Keratinocyte (primary cell): Measurements from ENCODE around the gene TEX53. TPM values are rescaled to one million over a fixed set of nuclear protein-coding genes. Genes with fewer than 3 reads are reported as not detected.

Experiments
- DNase-seq: peaks from one replicate; pipeline ENCODE4 v3.0.0-alpha.2; 2011; ENCODE audit warnings: low read depth, missing footprints, low spot score
- FAIRE-seq: peaks from 2 replicates; lab custom pipeline; 2011; peaks lifted over from hg19 to GRCh38; lab: Jason Lieb, UNC
- H2AFZ ChIP-seq: 2 replicates; pipeline ENCODE4 v1.6.0; 2012; ENCODE audit warnings: low read length, control low read depth, inconsistent platforms; ENCODE audit not compliant: control insufficient read depth
- H3K27ac ChIP-seq: 2 replicates; pipeline ENCODE4 v1.5.1; 2011; ENCODE audit warnings: low read length; ENCODE audit not compliant: control insufficient read depth, insufficient read depth
- H3K27me3 ChIP-seq: 3 replicates; pipeline ENCODE4 v1.6.0; 2011; ENCODE audit warnings: low read length; ENCODE audit not compliant: control insufficient read depth, insufficient read depth; ENCODE audit errors: extremely low read depth
- H3K36me3 ChIP-seq, 2 experiments: 2 replicates in 1 of 2; 3 replicates in 1 of 2; pipeline ENCODE4 v1.5.1; 2011; ENCODE audit warnings: low read length in 2 of 2, mild to moderate bottlenecking in 1 of 2; ENCODE audit not compliant: control insufficient read depth in 2 of 2, insufficient read depth in 2 of 2; ENCODE audit errors: extremely low read depth in 1 of 2
- H3K4me1 ChIP-seq: 3 replicates; pipeline ENCODE4 v1.5.1; 2011; ENCODE audit warnings: low read length; ENCODE audit not compliant: control insufficient read depth, insufficient read depth; ENCODE audit errors: extremely low read depth
- H3K4me2 ChIP-seq: 3 replicates; pipeline ENCODE4 v1.6.0; 2011; ENCODE audit warnings: low read depth, low read length; ENCODE audit not compliant: control insufficient read depth, insufficient read depth; ENCODE audit errors: extremely low read depth
- H3K4me3 ChIP-seq, 3 experiments: fragments of 200-600 bp in 1 of 3; sonication (generic) in 1 of 3; 2 replicates in 2 of 3; 3 replicates in 1 of 3; pipeline ENCODE4 v1.5.1; 2011 to 2016; ENCODE audit warnings: low read length in 3 of 3, mild to moderate bottlenecking in 3 of 3, control low read depth in 2 of 3, inconsistent platforms in 1 of 3, low read depth in 1 of 3, mixed read lengths in 1 of 3, mixed run types in 1 of 3, moderate library complexity in 1 of 3; ENCODE audit not compliant: control insufficient read depth in 2 of 3, insufficient read depth in 2 of 3; ENCODE audit errors: extremely low read depth in 1 of 3
- H3K79me2 ChIP-seq: 2 replicates; pipeline ENCODE4 v1.6.0; 2012; ENCODE audit warnings: low read length; ENCODE audit not compliant: control insufficient read depth, insufficient read depth
- H3K9ac ChIP-seq: 3 replicates; pipeline ENCODE4 v1.6.0; 2011; ENCODE audit warnings: low read length; ENCODE audit not compliant: control insufficient read depth, insufficient read depth; ENCODE audit errors: extremely low read depth
- H3K9me1 ChIP-seq: 3 replicates; pipeline ENCODE4 v1.6.0; 2011; ENCODE audit warnings: low read length; ENCODE audit not compliant: control insufficient read depth, insufficient read depth; ENCODE audit errors: extremely low read depth
- H3K9me3 ChIP-seq: 2 replicates; pipeline ENCODE4 v1.5.1; 2012; ENCODE audit warnings: low read depth, low read length; ENCODE audit not compliant: control insufficient read depth
- H4K20me1 ChIP-seq: 3 replicates; pipeline ENCODE4 v1.6.0; 2011; ENCODE audit warnings: low read length; ENCODE audit not compliant: control insufficient read depth, insufficient read depth; ENCODE audit errors: extremely low read depth
- EZH2 ChIP-seq: IDR thresholded peaks from one replicate; pipeline ENCODE4 v1.6.1; 2012; ENCODE audit warnings: inconsistent platforms, mild to moderate bottlenecking, low read length, moderate library complexity
- dilution Hi-C: fragments of 300-500 bp; cut with MboI; formaldehyde crosslinking; loops from one replicate; pipeline ENCODE4 v1.7.0; 2020; ENCODE audit warnings: low sequenced_read_pairs; ENCODE audit not compliant: extremely low pct_ligation_motif_present
- polyA plus RNA-seq, 5 experiments: library from polyadenylated mRNA; depleted of rRNA in 3 of 5; stranded (reverse) in 3 of 5; stranded (forward) in 1 of 5; unstranded in 1 of 5; fragments of >200 nt; gene quantifications; 1 replicate in 1 of 5; 2 replicates in 3 of 5; 3 replicates in 1 of 5; pipeline versions ENCODE4 v1.2.1 to v1.2.3, GENCODE V29; 2011 to 2012; ENCODE audit warnings: missing spikeins in 2 of 5, low read depth in 1 of 5, low replicate concordance in 1 of 5
- TF ChIP-seq, protein P1 (sequence below), 3 experiments: IDR thresholded peaks in 1 of 3; conservative IDR thresholded peaks in 1 of 3; optimal IDR thresholded peaks in 1 of 3; 2 replicates in 2 of 3; 3 replicates in 1 of 3; pipeline versions ENCODE3 to v1.5.1; 2011; ENCODE audit warnings: low read length in 3 of 3, mild to moderate bottlenecking in 3 of 3, moderate library complexity in 2 of 3, control low read depth in 1 of 3, inconsistent platforms in 1 of 3; ENCODE audit not compliant: insufficient read depth in 2 of 3; ENCODE audit errors: extremely low read depth in 1 of 3

TEX53 gene
- polyA plus RNA-seq, 1 donor (not counting 4 experiments of a cell fraction or from before 2014, with no cell fraction given), result not detected

- H3K36me3 ChIP-seq, result no peaks in the 10 kb centered on the region
- no peaks in the 10 kb centered on the region for H3K79me2 ChIP-seq
- no peaks in the 10 kb centered on the region for H3K27me3 ChIP-seq
- DNase-seq, result no peak
- no peak overlapping the region for H3K4me3 ChIP-seq
- H3K4me2 ChIP-seq, result no peak overlapping the region
- no peak for TF ChIP-seq EZH2
- TF ChIP-seq, protein P1, sequence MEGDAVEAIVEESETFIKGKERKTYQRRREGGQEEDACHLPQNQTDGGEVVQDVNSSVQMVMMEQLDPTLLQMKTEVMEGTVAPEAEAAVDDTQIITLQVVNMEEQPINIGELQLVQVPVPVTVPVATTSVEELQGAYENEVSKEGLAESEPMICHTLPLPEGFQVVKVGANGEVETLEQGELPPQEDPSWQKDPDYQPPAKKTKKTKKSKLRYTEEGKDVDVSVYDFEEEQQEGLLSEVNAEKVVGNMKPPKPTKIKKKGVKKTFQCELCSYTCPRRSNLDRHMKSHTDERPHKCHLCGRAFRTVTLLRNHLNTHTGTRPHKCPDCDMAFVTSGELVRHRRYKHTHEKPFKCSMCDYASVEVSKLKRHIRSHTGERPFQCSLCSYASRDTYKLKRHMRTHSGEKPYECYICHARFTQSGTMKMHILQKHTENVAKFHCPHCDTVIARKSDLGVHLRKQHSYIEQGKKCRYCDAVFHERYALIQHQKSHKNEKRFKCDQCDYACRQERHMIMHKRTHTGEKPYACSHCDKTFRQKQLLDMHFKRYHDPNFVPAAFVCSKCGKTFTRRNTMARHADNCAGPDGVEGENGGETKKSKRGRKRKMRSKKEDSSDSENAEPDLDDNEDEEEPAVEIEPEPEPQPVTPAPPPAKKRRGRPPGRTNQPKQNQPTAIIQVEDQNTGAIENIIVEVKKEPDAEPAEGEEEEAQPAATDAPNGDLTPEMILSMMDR (optimal IDR thresholded peaks at IDR 0.05 in 1 of 3, IDR thresholded peaks at IDR 0.05 in 1 of 3, conservative IDR thresholded peaks at IDR 0.05 in 1 of 3; ENCODE audit: extremely low read depth in 1 of 3, insufficient read depth in 2 of 3, low read length in 3 of 3), result no peak
- no peaks in the 10 kb centered on the region for H3K9me1 ChIP-seq
- no peaks in the 10 kb centered on the region for H3K9me3 ChIP-seq
- no peak for FAIRE-seq
- no peaks in the 10 kb centered on the region for H4K20me1 ChIP-seq
- H2AFZ ChIP-seq, result no peak overlapping the region
- peaks cover 32% of the 10 kb centered on the region for H3K4me1 ChIP-seq
- no peak overlapping the region for H3K9ac ChIP-seq
- H3K27ac ChIP-seq, result no peak overlapping the region
- dilution Hi-C loops, result loop anchor here (25.0 kb wide), 1 partner anchor 332 kb away; no protein-coding TSS in a partner anchor
Measured at GRCh38 chr9:114680259-114681001, 22.8 kb upstream of the TEX53 start.

- Histone ChIP-seq H3K27ac (no peak overlapping the region), H4K20me1 (no peaks in the 10 kb centered on the region), H3K9me3 (no peaks in the 10 kb centered on the region), H3K36me3 (no peaks in the 10 kb centered on the region), H2AFZ (no peak overlapping the region), H3K4me1 (peaks cover 38% of the 10 kb centered on the region), H3K4me3 (no peak overlapping the region), H3K27me3 (no peaks in the 10 kb centered on the region), H3K9ac (no peak overlapping the region), H3K4me2 (no peak overlapping the region), H3K9me1 (no peaks in the 10 kb centered on the region), H3K79me2 (no peaks in the 10 kb centered on the region)
- FAIRE-seq (no peak), DNase-seq (no peak)
- TF ChIP-seq, protein P1 (optimal IDR thresholded peaks at IDR 0.05 in 1 of 3, IDR thresholded peaks at IDR 0.05 in 1 of 3, conservative IDR thresholded peaks at IDR 0.05 in 1 of 3; ENCODE audit: extremely low read depth in 1 of 3, insufficient read depth in 2 of 3, low read length in 3 of 3), result no peak
- no peak for TF ChIP-seq EZH2
- dilution Hi-C loops, result loop anchor here (25.0 kb wide), 1 partner anchor 334 kb away; no protein-coding TSS in a partner anchor
Measured at GRCh38 chr9:114678795-114679194, 21.2 kb upstream of the TEX53 start.
